OCI-M2 (cell line): ENCODE measurements around the gene PPP1R27.

ENCODE experiments used
- DNase-seq: peaks from one replicate; lab custom pipeline; 2025; ENCODE audit not compliant: unreplicated experiment; lab: John Stamatoyannopoulos, UW

Gene PPP1R27

GRCh38 chr17:81834831-81835267 is at the start of gene PPP1R27:
Gene PPP1R27, minus strand, starts transcription at chr17:81835050. Its CDS starts 97 bp downstream, at chr17:81834953.
- no peak for DNase-seq

GRCh38 chr17:81884520-81884919 is 49.7 kb upstream of the PPP1R27 start:
- DNase-seq = no peak

GRCh38 chr17:81879121-81879520 is 44.3 kb upstream of the PPP1R27 start:
- DNase-seq = no peak

GRCh38 chr17:81878294-81878693 is 43.4 kb upstream of the PPP1R27 start:
- no peak for DNase-seq

- DNase-seq = no peak
Observed at GRCh38 chr17:81877569-81877968, 42.7 kb upstream of the PPP1R27 start.

GRCh38 chr17:81871387-81872230 is 36.8 kb upstream of the PPP1R27 start:
- DNase-seq = no peak

GRCh38 chr17:81870981-81871386 is 36.1 kb upstream of the PPP1R27 start, which contains the start of gene ARHGDIA:
Gene ARHGDIA, minus strand, starts transcription at chr17:81871337. Its CDS starts 1,407 bp downstream, at chr17:81869930.
- DNase-seq = no peak

- DNase-seq = no peak
Observed at GRCh38 chr17:81870131-81870980, 35.5 kb upstream of the PPP1R27 start.

- DNase-seq = no peak
Observed at GRCh38 chr17:81869221-81870130, 34.6 kb upstream of the PPP1R27 start.

GRCh38 chr17:81868674-81869220 is 33.9 kb upstream of the PPP1R27 start:
- DNase-seq = no peak

- no peak for DNase-seq
Observed at GRCh38 chr17:81867991-81868673, 33.3 kb upstream of the PPP1R27 start.

- DNase-seq = no peak
Observed at GRCh38 chr17:81867170-81867990, 32.5 kb upstream of the PPP1R27 start.

- no peak for DNase-seq
Observed at GRCh38 chr17:81866440-81867169, 31.8 kb upstream of the PPP1R27 start.

- no peak for DNase-seq
Observed at GRCh38 chr17:81865733-81866439, 31.0 kb upstream of the PPP1R27 start.

GRCh38 chr17:81865358-81865732 is 30.5 kb upstream of the PPP1R27 start:
- no peak for DNase-seq

GRCh38 chr17:81863833-81864768 is 29.3 kb upstream of the PPP1R27 start:
- DNase-seq = no peak
